ENCODE data around the gene PDE4C.

GRCh38 chr19:18211683-18212082 is 14.6 kb downstream of the PDE4C start:
- TF ChIP-seq NR3C1 (CRISPR knock-in tag; conservative IDR thresholded peaks at IDR 0.05; ENCODE audit: low read depth) (no peak), CBFB (CRISPR knock-in tag; IDR thresholded peaks at IDR 0.05; ENCODE audit: low read depth) (no peak), CTCF (IDR thresholded peaks at IDR 0.05) (no peak), STAT6 (CRISPR knock-in tag; conservative IDR thresholded peaks at IDR 0.05; ENCODE audit: low read depth) (no peak), TEAD1 (CRISPR knock-in tag; IDR thresholded peaks at IDR 0.05) (no peak), ZNF512 (CRISPR knock-in tag; IDR thresholded peaks at IDR 0.05; ENCODE audit: borderline replicate concordance) (no peak), FOXP1 (CRISPR knock-in tag; IDR thresholded peaks at IDR 0.05; ENCODE audit: borderline replicate concordance) (no peak), JUN (CRISPR knock-in tag; IDR thresholded peaks at IDR 0.05) (no peak), SMAD4 (CRISPR knock-in tag; IDR thresholded peaks at IDR 0.05) (no peak), CREB1 (CRISPR knock-in tag; IDR thresholded peaks at IDR 0.05) (no peak), MAX (CRISPR knock-in tag; IDR thresholded peaks at IDR 0.05) (no peak), ZNF671 (CRISPR knock-in tag; IDR thresholded peaks at IDR 0.05) (no peak), ZNF263 (CRISPR knock-in tag; IDR thresholded peaks at IDR 0.05; ENCODE audit: low read depth) (no peak)
